SH-SY5Y (cell line): ENCODE data around the gene VEGFC.

Experiments
- GATA2 ChIP-seq: IDR thresholded peaks from 2 replicates; pipeline ENCODE4 v1.6.1; 2011; ENCODE audit warnings: mild to moderate bottlenecking, low read depth, low read length
- GATA3 ChIP-seq: IDR thresholded peaks from 2 replicates; pipeline ENCODE4 v1.6.1; 2011; ENCODE audit warnings: low read depth, mild to moderate bottlenecking, low read length, moderate library complexity

VEGFC gene

GRCh38 chr4:176762661-176763308, 29.9 kb downstream of the VEGFC start:
- TF ChIP-seq GATA2 (no peak), GATA3 (no peak)

- TF ChIP-seq GATA2 (no peak), GATA3 (no peak)
Measured at GRCh38 chr4:176761872-176762271, 30.9 kb downstream of the VEGFC start.

- TF ChIP-seq GATA3 (no peak), GATA2 (no peak)
Measured at GRCh38 chr4:176760471-176760870, 32.3 kb downstream of the VEGFC start.

- no peak for TF ChIP-seq GATA3
- TF ChIP-seq GATA2: no peak
Measured at GRCh38 chr4:176758731-176759130, 34.0 kb downstream of the VEGFC start.

- no peak for TF ChIP-seq GATA2
- no peak for TF ChIP-seq GATA3
Measured at GRCh38 chr4:176758323-176758722, 34.4 kb downstream of the VEGFC start.

GRCh38 chr4:176755613-176756012, 37.1 kb downstream of the VEGFC start:
- TF ChIP-seq GATA3 (no peak), GATA2 (no peak)

- TF ChIP-seq GATA3: no peak
- TF ChIP-seq GATA2: no peak
Measured at GRCh38 chr4:176755001-176755400, 37.7 kb downstream of the VEGFC start.

- no peak for TF ChIP-seq GATA2
- no peak for TF ChIP-seq GATA3
Measured at GRCh38 chr4:176753049-176753448, 39.7 kb downstream of the VEGFC start.

GRCh38 chr4:176752191-176752749, 40.5 kb downstream of the VEGFC start:
- TF ChIP-seq GATA3: no peak
- no peak for TF ChIP-seq GATA2

GRCh38 chr4:176751061-176751460, 41.7 kb downstream of the VEGFC start:
- TF ChIP-seq GATA3 (no peak), GATA2 (no peak)

GRCh38 chr4:176746846-176747245, 45.9 kb downstream of the VEGFC start:
- TF ChIP-seq GATA3 (no peak), GATA2 (no peak)

GRCh38 chr4:176745902-176746301, 46.8 kb downstream of the VEGFC start:
- no peak for TF ChIP-seq GATA3
- no peak for TF ChIP-seq GATA2

- TF ChIP-seq GATA2: no peak
- no peak for TF ChIP-seq GATA3
Measured at GRCh38 chr4:176744091-176744490, 48.6 kb downstream of the VEGFC start.

- TF ChIP-seq GATA3: no peak
- TF ChIP-seq GATA2: no peak
Measured at GRCh38 chr4:176742211-176742610, 50.5 kb downstream of the VEGFC start.

- no peak for TF ChIP-seq GATA2
- no peak for TF ChIP-seq GATA3
Measured at GRCh38 chr4:176741253-176741652, 51.5 kb downstream of the VEGFC start.
